ENCODE data around the gene MAPRE3. TPM values are rescaled to one million over a fixed set of nuclear protein-coding genes. Genes with fewer than 3 reads are reported as not detected.
A peak's percentile ranks its signal among the peaks of the same experiment; 100 is the strongest.

MAPRE3 gene
- total RNA-seq, 4 donors from 2014 or later = 16.6 to 26.4 (median 19.7) TPM

GRCh38 chr2:26975656-26976055, 5.2 kb downstream of the MAPRE3 start:
- WGBS, 2 donors = 65 to 69% methylated on average over 1 of the region's 1 CpG
- H3K4me1 ChIP-seq = peaks cover 0 to 39% (median 10%) of the 10 kb centered on the region in 4 donors
- no peak overlapping the region for H3K27ac ChIP-seq

GRCh38 chr2:26976237-26976636, 5.8 kb downstream of the MAPRE3 start:
- Histone ChIP-seq H3K27me3 (no peaks in the 10 kb centered on the region), H3K36me3 (no peaks in the 10 kb centered on the region), H3K9me3 (no peaks in the 10 kb centered on the region), H3K27ac (no peak overlapping the region), H3K4me1 (peaks cover 0 to 39% (median 13%) of the 10 kb centered on the region in 4 donors), H3K4me3 (no peak overlapping the region)
- DNase-seq (ENCODE audit: low spot score in 2 of 2) = no peak
- 84 to 87% methylated on average over 5 of the region's 5 CpGs for WGBS, 2 donors
- no peak for TF ChIP-seq POLR2A (IDR thresholded peaks at IDR 0.05)

More at GRCh38 chr2:26975656-26976055, 5.2 kb downstream of the MAPRE3 start:
- no peak for TF ChIP-seq CTCF (IDR thresholded peaks at IDR 0.05)
- TF ChIP-seq EP300 (IDR thresholded peaks at IDR 0.05) = no peak
- no peak for TF ChIP-seq POLR2A (IDR thresholded peaks at IDR 0.05)
- Histone ChIP-seq H3K27me3 (no peaks in the 10 kb centered on the region), H3K36me3 (no peaks in the 10 kb centered on the region), H3K9me3 (no peaks in the 10 kb centered on the region), H3K4me3 (no peak overlapping the region)
- DNase-seq (ENCODE audit: low spot score in 2 of 2) = no peak

GRCh38 chr2:26977012-26977411, 6.6 kb downstream of the MAPRE3 start:
- Histone ChIP-seq H3K27ac (no peak overlapping the region), H3K9me3 (no peaks in the 10 kb centered on the region), H3K4me1 (peaks cover 0 to 39% (median 17%) of the 10 kb centered on the region in 4 donors), H3K36me3 (no peaks in the 10 kb centered on the region), H3K27me3 (no peaks in the 10 kb centered on the region), H3K4me3 (no peak overlapping the region)
- DNase-seq (ENCODE audit: low spot score in 2 of 2) = no peak
- 83 to 85% methylated on average over 2 of the region's 2 CpGs for WGBS, 2 donors
- TF ChIP-seq EP300 (IDR thresholded peaks at IDR 0.05) (no peak), CTCF (IDR thresholded peaks at IDR 0.05) (no peak)

- H3K27ac ChIP-seq = no peak overlapping the region
- 75 to 81% methylated on average over 4 of the region's 4 CpGs for WGBS, 2 donors
- DNase-seq (ENCODE audit: low spot score in 2 of 2) = no peak
Observed at GRCh38 chr2:26978061-26978596, 7.7 kb downstream of the MAPRE3 start.

GRCh38 chr2:26979741-26980140, 9.3 kb downstream of the MAPRE3 start:
- H3K27me3 ChIP-seq = no peaks in the 10 kb centered on the region
- H3K9me3 ChIP-seq = no peaks in the 10 kb centered on the region
- no peak overlapping the region for H3K4me3 ChIP-seq
- peaks cover 0 to 37% (median 20%) of the 10 kb centered on the region in 4 donors for H3K4me1 ChIP-seq
- no peak for DNase-seq (ENCODE audit: low spot score in 2 of 2)
- no peaks in the 10 kb centered on the region for H3K36me3 ChIP-seq
- 24 to 30% methylated on average over 2 of the region's 2 CpGs for WGBS, 2 donors
- TF ChIP-seq CTCF (IDR thresholded peaks at IDR 0.05) (no peak), EP300 (IDR thresholded peaks at IDR 0.05) (no peak), POLR2A (IDR thresholded peaks at IDR 0.05) (no peak)
- peak overlapping the region in 1 of 4 donors; percentile 56 for H3K27ac ChIP-seq

More at GRCh38 chr2:26978061-26978596, 7.7 kb downstream of the MAPRE3 start:
- H3K27me3 ChIP-seq = no peaks in the 10 kb centered on the region
- no peak for TF ChIP-seq CTCF (IDR thresholded peaks at IDR 0.05)
- no peak for TF ChIP-seq EP300 (IDR thresholded peaks at IDR 0.05)
- TF ChIP-seq POLR2A (IDR thresholded peaks at IDR 0.05) = no peak
- H3K4me1 ChIP-seq = peaks cover 0 to 37% (median 20%) of the 10 kb centered on the region in 4 donors
- no peaks in the 10 kb centered on the region for H3K9me3 ChIP-seq
- no peaks in the 10 kb centered on the region for H3K36me3 ChIP-seq
- H3K4me3 ChIP-seq = no peak overlapping the region
